HG03135 (cell line): Measurements from ENCODE around the gene TTC22.

Experiments used
- ATAC-seq: cut with Tn5 transposase; IDR thresholded peaks from one replicate; pipeline ENCODE4 v1.9.1; 2021; ENCODE audit warnings: mild to moderate bottlenecking, moderate library complexity; ENCODE audit not compliant: unreplicated experiment

The TTC22 gene

DNA sequence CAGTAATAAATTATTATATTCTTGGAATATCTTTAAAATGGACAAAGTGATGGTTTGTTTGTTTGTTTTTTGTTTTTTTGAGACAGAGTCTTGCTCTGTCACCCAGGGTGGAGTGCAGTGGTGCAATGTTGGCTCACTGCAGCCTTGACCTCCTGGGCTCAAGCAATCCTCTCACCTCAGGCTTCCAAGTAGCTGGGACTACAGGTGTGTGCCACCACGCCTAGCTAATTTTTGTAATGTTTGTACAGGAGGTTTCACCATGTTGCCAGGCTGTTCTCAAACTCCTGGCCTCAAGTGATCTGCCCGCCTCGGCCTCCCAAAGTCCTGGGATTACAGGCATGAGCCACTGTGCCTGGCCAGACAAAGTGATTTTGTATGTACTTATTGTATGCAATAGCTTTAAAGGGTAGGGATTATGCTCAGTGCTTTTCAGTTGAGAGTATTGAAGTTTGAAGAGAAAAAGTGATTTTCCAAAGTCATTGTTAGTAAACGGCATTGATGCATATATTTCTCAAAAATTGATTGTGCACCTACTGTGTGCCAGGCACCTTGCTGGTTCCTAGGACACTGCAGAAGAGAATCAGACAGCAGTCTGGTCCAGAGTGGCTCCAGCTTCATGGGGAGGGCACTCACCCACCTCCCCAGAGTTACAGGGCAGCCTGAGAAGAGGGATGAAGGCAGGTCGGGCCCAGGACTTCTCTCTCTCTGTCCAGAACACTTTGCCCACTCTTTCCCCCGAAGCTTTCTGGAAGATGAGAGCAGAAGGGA lies 34.2 kb upstream of the TTC22 start:
- no peak for ATAC-seq

GRCh38 chr1:54834007-54834541 lies 33.0 kb upstream of the TTC22 start:
- ATAC-seq, result no peak

GRCh38 chr1:54833121-54833520 lies 32.0 kb upstream of the TTC22 start:
- ATAC-seq, result no peak

DNA sequence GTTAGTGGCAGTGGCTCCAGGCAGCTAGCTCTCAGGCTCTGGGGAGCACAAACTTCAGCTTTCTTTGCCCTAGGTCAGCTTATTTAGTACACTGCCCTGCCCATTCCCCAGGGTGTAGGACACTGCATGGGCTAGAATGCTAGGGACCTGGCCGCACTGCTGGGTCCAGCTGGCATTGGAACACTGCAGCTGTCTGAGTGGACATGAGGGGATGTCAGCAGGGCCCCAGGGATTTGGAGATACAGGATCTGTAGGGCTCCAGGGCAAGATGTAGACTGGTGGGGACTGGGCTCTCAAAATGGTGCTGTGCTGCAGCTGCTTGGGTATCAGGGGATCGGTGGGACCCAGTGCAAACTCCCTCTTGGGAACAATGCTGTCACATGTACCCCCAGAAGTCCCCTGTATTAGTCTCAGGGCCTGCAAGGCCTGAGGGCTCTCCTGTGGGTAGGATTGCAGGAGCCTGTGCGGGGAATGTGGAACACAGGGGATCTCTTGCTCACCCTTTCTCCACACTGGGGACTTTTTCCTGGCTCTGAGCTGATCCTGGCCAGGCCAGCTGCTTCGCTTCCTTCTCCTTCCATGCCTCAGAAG lies 25.2 kb upstream of the TTC22 start:
- no peak for ATAC-seq

GRCh38 chr1:54825696-54826095 lies 24.6 kb upstream of the TTC22 start:
- no peak for ATAC-seq

DNA sequence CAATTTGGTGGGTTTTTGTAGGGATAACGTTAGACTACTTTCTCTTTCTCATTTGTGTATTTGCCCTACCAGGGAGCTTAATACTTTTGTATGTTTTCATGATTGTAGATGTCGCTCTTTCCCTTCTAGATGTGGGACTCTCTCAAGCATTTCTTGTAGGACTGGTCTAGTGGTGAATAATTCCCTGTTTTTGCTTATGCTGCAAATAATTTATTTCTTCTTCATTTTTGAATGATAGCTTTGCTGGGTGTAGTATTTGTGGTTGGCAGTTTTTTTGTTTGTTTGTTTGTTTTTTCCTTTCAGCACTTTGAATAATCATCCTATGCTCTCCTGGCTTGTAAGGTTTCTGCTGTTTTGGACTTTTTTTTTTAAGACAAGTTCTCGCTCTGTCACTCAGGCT lies 22.5 kb upstream of the TTC22 start:
- no peak for ATAC-seq

DNA sequence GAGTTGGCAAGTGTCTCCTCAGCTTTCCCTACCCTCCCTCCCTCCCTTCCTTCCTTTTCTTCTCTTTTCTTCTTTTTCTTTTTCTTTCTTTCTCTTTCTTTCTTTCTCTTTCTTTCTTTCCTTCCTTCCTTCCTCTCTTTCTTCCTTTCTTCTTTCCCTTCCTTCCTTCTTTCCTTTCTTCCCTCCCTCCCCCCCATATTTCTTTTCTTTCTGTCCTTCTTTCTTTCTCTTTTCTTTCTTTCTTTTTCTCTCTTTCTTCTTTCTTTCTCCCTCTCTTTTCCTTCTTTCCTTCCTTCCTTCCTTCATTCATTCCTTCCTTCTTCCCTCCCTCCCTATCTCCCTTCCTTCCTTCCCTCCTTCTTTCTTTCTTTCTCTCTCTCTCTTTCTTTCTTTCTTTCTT lies 18.6 kb upstream of the TTC22 start:
- no peak for ATAC-seq

DNA sequence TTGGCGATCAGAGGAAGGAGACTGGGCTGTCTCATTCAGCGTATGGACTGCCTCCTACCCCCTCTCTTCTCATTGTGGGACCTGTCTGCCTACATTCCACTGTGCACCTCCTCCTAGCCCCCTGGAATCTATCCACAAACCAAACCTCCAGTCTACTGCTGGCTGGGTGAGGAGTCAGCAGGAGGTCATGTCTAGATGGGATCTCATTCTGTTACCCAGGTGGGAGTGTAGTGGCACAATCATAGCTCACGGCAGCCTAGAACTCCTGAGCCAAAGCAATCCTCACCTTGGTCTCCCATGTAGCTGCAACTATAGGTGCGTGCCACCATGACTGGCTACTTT lies 18.0 kb upstream of the TTC22 start:
- no peak for ATAC-seq

DNA sequence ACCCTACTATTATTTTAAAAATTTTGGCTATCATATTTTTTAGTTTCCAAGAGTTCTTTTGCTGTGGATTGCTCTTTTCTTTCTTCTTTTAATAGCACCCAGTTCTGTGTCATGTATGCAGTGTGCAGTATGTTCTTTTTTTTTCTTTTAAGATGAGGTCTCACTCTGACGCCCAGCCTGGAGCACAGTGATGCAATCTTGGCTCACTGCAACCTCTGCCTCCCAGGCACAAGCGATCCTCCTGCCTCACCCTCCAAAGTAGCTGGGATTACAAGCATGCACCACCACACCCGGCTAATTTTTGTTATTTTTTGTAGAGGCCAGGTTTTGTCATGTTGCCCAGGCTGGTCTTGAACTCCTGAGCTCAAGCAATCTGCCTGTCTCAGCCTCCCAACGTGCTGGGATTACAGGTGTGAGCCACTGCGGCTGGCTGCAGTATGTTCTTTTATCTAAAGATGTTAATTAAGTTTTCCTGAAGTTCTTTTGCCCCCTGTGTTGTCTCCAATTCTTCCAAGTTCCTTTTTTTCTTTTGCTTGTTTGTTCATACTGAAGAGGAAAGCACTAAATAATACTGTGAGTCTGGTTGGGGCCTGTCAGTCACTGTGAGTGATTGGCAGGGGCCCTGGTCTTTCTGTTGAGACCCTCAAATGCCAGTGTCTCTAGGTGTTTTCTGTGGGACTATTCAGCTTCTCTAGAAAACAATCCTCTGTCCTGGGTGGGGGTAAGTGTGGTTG lies 17.5 kb upstream of the TTC22 start:
- ATAC-seq, result no peak

- no peak for ATAC-seq
These were observed 15.8 kb upstream of the TTC22 start for GRCh38 chr1:54816951-54817350.

DNA sequence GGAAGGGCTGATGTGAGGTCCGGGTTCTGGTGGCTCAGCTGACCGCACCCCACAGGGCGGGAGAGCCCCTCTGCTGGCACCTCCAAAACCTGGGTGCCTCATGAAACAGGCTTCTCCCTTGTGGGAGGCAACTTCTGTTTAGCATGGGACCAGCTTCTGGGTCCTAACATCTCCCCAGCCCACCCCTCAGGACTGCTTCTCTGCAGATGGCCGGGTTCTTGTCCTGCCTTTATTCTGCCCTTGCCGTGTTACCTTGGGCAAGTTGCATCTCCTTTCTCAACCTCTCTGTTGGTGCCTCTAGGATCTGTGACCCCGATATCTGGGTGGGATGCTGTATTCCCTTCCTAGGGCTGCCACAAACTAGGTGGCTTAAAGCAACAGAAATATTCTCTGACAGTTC lies 15.0 kb upstream of the TTC22 start:
- no peak for ATAC-seq

GRCh38 chr1:54815086-54815876 lies 14.2 kb upstream of the TTC22 start:
- ATAC-seq, result no peak

DNA sequence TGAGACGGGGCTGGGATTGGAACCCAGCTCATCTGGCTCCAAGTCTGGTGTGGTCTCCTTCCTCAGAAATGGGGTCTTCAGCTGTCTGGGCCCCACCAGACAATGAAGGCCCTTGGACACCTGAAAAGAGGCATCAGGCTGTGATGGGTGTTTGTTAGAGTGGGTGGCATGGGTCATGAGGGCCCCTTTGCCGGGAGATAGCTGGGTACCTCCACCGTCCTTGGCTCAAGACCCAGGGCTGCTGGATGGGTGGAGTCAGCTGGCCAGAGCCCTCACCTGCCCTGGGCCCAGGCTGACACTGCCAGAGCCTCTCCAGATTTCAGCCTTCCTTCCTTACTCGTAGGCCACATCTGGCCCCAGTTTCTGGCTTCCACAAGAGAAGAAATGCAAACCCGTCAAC lies 13.4 kb upstream of the TTC22 start:
- no peak for ATAC-seq

DNA sequence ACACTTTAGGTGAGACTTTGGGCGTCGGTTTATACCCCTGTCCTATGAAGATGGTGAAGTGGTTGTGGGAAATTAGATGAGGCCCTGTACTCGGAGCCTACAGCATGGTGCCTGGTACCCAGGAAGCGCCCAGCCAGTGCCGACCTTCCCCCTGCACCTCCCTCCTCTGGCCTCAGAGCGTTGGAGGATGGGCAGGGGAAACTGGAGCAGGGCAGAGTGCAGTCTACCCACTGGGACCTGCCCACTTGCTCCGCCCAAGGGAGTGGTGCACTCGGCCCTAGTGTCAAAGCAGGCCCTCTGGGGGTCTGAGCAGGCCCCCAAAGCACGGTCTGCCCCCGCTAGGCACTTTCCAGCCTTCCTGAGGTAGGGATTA lies 13.0 kb upstream of the TTC22 start:
- no peak for ATAC-seq

- ATAC-seq, result no peak
These were observed 12.5 kb upstream of the TTC22 start for GRCh38 chr1:54813485-54814125.

DNA sequence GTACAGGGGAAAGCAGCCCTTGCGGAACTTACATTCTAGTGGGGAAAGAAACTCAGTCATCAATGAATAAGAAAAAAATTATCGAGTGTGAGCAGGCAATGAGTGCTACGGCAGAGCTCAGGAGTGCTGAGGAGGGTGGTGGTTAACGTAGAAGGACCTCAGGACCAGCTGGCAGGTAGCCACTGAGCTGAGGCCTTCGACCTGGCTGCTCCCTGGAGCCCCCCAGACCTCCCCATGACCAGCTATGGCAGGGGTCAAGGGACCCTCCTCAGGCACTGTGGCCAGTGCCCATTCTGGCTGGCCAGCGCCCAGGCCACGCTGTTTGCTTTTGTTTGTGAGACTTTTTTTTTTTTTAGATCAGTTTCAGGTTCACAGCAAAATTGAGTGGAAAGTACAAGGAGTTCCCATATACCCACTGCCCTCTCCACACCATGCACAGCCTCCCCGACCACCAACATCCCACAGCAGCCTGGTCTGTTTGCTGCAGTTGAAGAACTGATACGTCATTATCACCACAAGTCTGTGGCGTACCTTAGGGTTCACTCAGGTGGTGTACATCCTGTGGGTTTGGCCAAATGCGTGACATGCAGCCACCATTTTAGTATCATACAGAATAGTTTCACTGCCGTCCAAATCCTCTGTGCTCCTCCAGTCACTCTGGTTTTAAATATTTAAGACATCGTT lies 11.8 kb upstream of the TTC22 start:
- ATAC-seq, result no peak

DNA sequence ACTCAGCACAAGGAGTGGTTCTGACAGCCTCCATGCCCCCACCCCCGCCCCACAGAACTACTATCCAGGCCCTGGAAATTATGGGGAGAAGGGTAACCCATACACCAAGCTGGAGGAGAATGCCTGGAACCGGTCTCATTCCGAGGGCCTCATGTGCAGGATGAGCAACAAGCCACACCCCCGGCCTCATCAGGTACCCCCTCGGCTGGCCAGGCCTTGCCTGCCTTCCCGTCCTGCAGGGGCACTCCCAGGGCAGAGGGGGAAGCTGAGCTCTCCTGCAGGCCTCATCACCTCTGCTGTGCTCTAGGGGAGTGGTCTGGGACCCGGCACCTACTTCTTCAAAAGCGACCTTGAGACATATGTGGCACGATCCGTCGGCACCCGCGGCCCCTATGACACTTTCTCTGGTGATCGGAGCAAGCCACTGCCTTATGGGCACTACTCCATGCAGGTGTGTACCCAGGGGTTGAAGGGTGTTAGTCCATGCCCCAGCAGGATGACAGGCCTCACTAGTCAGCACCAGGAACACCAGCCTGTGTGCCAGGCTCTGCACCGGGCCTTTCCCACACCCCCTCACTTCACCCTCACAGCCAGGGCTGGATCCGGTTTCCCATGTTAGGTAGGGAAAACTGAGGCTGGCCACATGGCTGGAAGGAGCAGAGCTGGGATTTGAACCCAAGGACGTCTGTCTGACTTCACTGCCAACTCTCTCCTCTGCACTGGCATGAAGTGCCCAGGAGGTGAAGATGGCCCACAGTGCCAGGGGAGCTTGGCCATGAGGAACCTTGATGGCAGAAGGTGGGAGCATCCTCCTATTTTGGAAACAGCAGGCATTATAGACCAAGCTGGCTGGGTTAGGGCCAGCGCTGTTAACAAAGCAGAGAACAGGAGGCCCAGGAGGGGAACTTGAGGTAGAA lies 10.9 kb upstream of the TTC22 start:
- ATAC-seq, result no peak

DNA sequence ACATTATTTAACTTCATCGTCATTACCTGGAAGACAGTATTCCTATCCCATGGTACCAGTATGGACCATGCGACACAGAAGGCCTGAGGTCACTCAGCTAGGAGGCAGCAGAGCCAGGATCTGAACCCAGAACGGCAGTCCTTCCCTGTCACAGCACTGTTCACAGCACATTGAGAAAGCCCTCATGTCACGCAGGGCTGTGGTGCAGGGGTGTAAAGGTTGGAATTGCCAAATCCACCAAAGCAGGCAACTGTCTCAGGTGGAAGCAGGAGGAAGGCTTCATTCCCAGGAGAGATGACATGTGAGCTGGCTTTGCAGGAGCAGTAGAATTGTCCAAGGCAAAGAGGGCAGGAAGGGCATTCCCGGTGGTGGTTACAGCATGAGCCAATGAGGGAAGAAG lies 9.9 kb upstream of the TTC22 start:
- no peak for ATAC-seq
